HepG2 (cell line): ENCODE results near the gene AP4E1.

Experiments used
- ATF1 ChIP-seq: IDR thresholded peaks from 2 replicates; pipeline ENCODE4 v1.6.1; 2016; ENCODE audit warnings: mild to moderate bottlenecking, control low read depth
- BCLAF1 ChIP-seq: fragments of 450-650 bp; IDR thresholded peaks from 2 replicates; pipeline ENCODE4 v1.6.1; 2017; ENCODE audit warnings: mild to moderate bottlenecking
- CBFB ChIP-seq: sonication (generic); formaldehyde crosslinking; IDR thresholded peaks from 2 replicates; pipeline ENCODE4 v1.4.0; 2020; ENCODE audit warnings: missing genetic modification reagents
- DPF2 ChIP-seq: sonication (generic); formaldehyde crosslinking; IDR thresholded peaks from 2 replicates; pipeline ENCODE4 v1.4.0; 2020; ENCODE audit warnings: mild to moderate bottlenecking, low read depth, missing genetic modification reagents, borderline replicate concordance
- EZH2 ChIP-seq: conservative IDR thresholded peaks from 2 replicates; pipeline ENCODE4 v1.6.1; 2012; ENCODE audit warnings: mild to moderate bottlenecking, low read depth, low read length, moderate library complexity
- MAZ ChIP-seq, 2 experiments: sonication (generic) in 1 of 2; formaldehyde crosslinking in 1 of 2; IDR thresholded peaks; 2 replicates each; pipeline versions ENCODE4 v1.5.0 to v1.6.1; 2012 to 2020; ENCODE audit warnings: low read depth in 2 of 2, mild to moderate bottlenecking in 2 of 2, borderline replicate concordance in 1 of 2, improper control_type of control experiment in 1 of 2, low read length in 1 of 2, missing genetic modification reagents in 1 of 2, moderate library complexity in 1 of 2
- MTF1 ChIP-seq: sonication (generic); formaldehyde crosslinking; IDR thresholded peaks from 2 replicates; pipeline ENCODE4 v1.5.0; 2020; ENCODE audit warnings: missing genetic modification reagents
- NR1H2 ChIP-seq: sonication (generic); formaldehyde crosslinking; IDR thresholded peaks from 2 replicates; pipeline ENCODE4 v1.8.1; 2022; ENCODE audit warnings: low read depth, missing genetic modification reagents, borderline replicate concordance
- PBX3 ChIP-seq: sonication (generic); formaldehyde crosslinking; IDR thresholded peaks from 2 replicates; pipeline ENCODE4 v1.8.1; 2023; ENCODE audit warnings: missing genetic modification reagents, inconsistent platforms, borderline replicate concordance
- POGK ChIP-seq: sonication (generic); formaldehyde crosslinking; conservative IDR thresholded peaks from 2 replicates; pipeline ENCODE4 v1.8.0; 2022; ENCODE audit warnings: mild to moderate bottlenecking, moderate library complexity, missing genetic modification reagents
- SAFB2 ChIP-seq: sonication (generic); formaldehyde crosslinking; IDR thresholded peaks from 2 replicates; pipeline ENCODE4 v1.5.1; 2020; ENCODE audit warnings: missing genetic modification reagents, low read depth, mild to moderate bottlenecking, borderline replicate concordance
- TCF12 ChIP-seq, 2 experiments: fragments of 450-650 bp in 1 of 2; sonication (generic) in 1 of 2; formaldehyde crosslinking in 1 of 2; IDR thresholded peaks; 2 replicates each; pipeline versions ENCODE4 v1.6.1 to v1.8.0; 2017 to 2022; ENCODE audit warnings: antibody characterized with exemption in 1 of 2, mild to moderate bottlenecking in 1 of 2, missing genetic modification reagents in 1 of 2, moderate library complexity in 1 of 2
- TCF7L2 ChIP-seq: IDR thresholded peaks from 2 replicates; pipeline ENCODE4 v1.6.1; 2011; ENCODE audit warnings: mild to moderate bottlenecking, low read depth, low read length, moderate library complexity
- ZSCAN21 ChIP-seq: sonication (generic); formaldehyde crosslinking; IDR thresholded peaks from 2 replicates; pipeline ENCODE4 v1.8.0; 2022; ENCODE audit warnings: mild to moderate bottlenecking, missing genetic modification reagents, moderate library complexity, borderline replicate concordance

GRCh38 chr15:50977162-50977561, 68.7 kb downstream of the AP4E1 start:
- TF ChIP-seq TCF7L2 (no peak), ZSCAN21 (no peak), ATF1 (CRISPR knock-in tag) (no peak), EZH2 (no peak), BCLAF1 (no peak), MTF1 (no peak), PBX3 (CRISPR knock-in tag) (no peak), MAZ (IDR thresholded peaks at IDR 0.05; ENCODE audit: borderline replicate concordance, low read depth, low read length) (no peak), MAZ (CRISPR knock-in tag; IDR thresholded peaks at IDR 0.05; ENCODE audit: low read depth) (no peak), NR1H2 (no peak), CBFB (CRISPR knock-in tag) (no peak), DPF2 (no peak), TCF12 (IDR thresholded peaks at IDR 0.05) (no peak), TCF12 (CRISPR knock-in tag; IDR thresholded peaks at IDR 0.05) (no peak), POGK (CRISPR knock-in tag) (no peak), SAFB2 (CRISPR knock-in tag) (no peak)
